HepG2 (cell line): ENCODE data around the gene C20orf204. TPM values are rescaled to one million over a fixed set of nuclear protein-coding genes. Genes with fewer than 3 reads are reported as not detected.

ENCODE experiments used
- BCL6 ChIP-seq: IDR thresholded peaks from 2 replicates; pipeline ENCODE4 v1.6.1; 2016; ENCODE audit warnings: missing genetic modification reagents, missing compliant biosample characterization
- CBFB ChIP-seq: sonication (generic); formaldehyde crosslinking; IDR thresholded peaks from 2 replicates; pipeline ENCODE4 v1.4.0; 2020; ENCODE audit warnings: missing genetic modification reagents
- DPF2 ChIP-seq: sonication (generic); formaldehyde crosslinking; IDR thresholded peaks from 2 replicates; pipeline ENCODE4 v1.4.0; 2020; ENCODE audit warnings: mild to moderate bottlenecking, low read depth, missing genetic modification reagents, borderline replicate concordance
- ELF4 ChIP-seq: sonication (generic); formaldehyde crosslinking; IDR thresholded peaks from 2 replicates; pipeline ENCODE4 v1.5.0; 2020; ENCODE audit warnings: missing genetic modification reagents, mild to moderate bottlenecking, moderate library complexity, borderline replicate concordance
- HHEX ChIP-seq: IDR thresholded peaks from 2 replicates; pipeline ENCODE4 v1.6.1; 2016; ENCODE audit warnings: control low read depth
- KAT8 ChIP-seq: IDR thresholded peaks from 2 replicates; pipeline ENCODE4 v1.6.1; 2016; ENCODE audit warnings: missing genetic modification reagents, missing compliant biosample characterization
- SMAD9 ChIP-seq: sonication (generic); formaldehyde crosslinking; IDR thresholded peaks from 2 replicates; pipeline ENCODE4 v1.5.1; 2020; ENCODE audit warnings: mild to moderate bottlenecking, missing genetic modification reagents
- TRAFD1 ChIP-seq: sonication (generic); formaldehyde crosslinking; IDR thresholded peaks from 2 replicates; pipeline ENCODE4 v1.5.1; 2020; ENCODE audit warnings: missing genetic modification reagents, mild to moderate bottlenecking, borderline replicate concordance
- ZHX2 ChIP-seq, 2 experiments: sonication (generic) in 1 of 2; formaldehyde crosslinking in 1 of 2; IDR thresholded peaks; 2 replicates each; pipeline versions ENCODE4 v1.6.1 to v1.9.0; 2014 to 2022; ENCODE audit warnings: antibody characterized with exemption in 1 of 2, borderline replicate concordance in 1 of 2, inconsistent platforms in 1 of 2, low read depth in 1 of 2, missing genetic modification reagents in 1 of 2
- ZNF12 ChIP-seq: sonication (generic); formaldehyde crosslinking; IDR thresholded peaks from 2 replicates; pipeline ENCODE4 v1.5.0; 2020; ENCODE audit warnings: missing genetic modification reagents
- ZNF234 ChIP-seq: sonication (generic); formaldehyde crosslinking; conservative IDR thresholded peaks from 2 replicates; pipeline ENCODE4 v1.5.1; 2020; ENCODE audit warnings: mild to moderate bottlenecking, missing genetic modification reagents
- ZNF660 ChIP-seq: sonication (generic); formaldehyde crosslinking; IDR thresholded peaks from 2 replicates; pipeline ENCODE4 v1.5.1; 2020; ENCODE audit warnings: mild to moderate bottlenecking, low read depth, missing genetic modification reagents, borderline replicate concordance
- ZNF724P ChIP-seq: sonication (generic); formaldehyde crosslinking; IDR thresholded peaks from 2 replicates; pipeline ENCODE4 v1.8.0; 2022; ENCODE audit warnings: missing genetic modification reagents, borderline replicate concordance
- ZSCAN9 ChIP-seq: IDR thresholded peaks from 2 replicates; pipeline ENCODE4 v1.6.1; 2016; ENCODE audit warnings: borderline replicate concordance
- polyA plus RNA-seq, 8 experiments: library from polyadenylated mRNA; depleted of rRNA in 3 of 8; stranded (reverse) in 7 of 8; unstranded in 1 of 8; fragments of >200 nt; fragmentation: Illumina TruSeq in 4 of 8; extraction: Trizol in 4 of 8; gene quantifications; 2 replicates each; pipeline versions ENCODE4 v1.2.1 to v1.2.3, GENCODE V29; 2011 to 2016; ENCODE audit warnings: low read depth in 4 of 8, missing spikeins in 1 of 8, mixed read lengths in 1 of 8; ENCODE audit not compliant: insufficient read depth in 1 of 8
- total RNA-seq, 5 experiments: library from RNA; depleted of rRNA; stranded (reverse); fragments of >200 nt; fragmentation: Illumina TruSeq; extraction: Trizol; gene quantifications; 2 replicates each; pipeline ENCODE4 v1.2.3, GENCODE V29; 2016; ENCODE audit warnings: low read depth in 1 of 5
- TF ChIP-seq, protein P1 (sequence below): sonication (generic); formaldehyde crosslinking; IDR thresholded peaks from 2 replicates; pipeline ENCODE4 v1.4.0; 2020; ENCODE audit warnings: missing genetic modification reagents
- TF ChIP-seq, protein P2 (sequence below): sonication (generic); formaldehyde crosslinking; IDR thresholded peaks from 2 replicates; pipeline ENCODE4 v1.5.0; 2020; ENCODE audit warnings: mild to moderate bottlenecking, missing genetic modification reagents

The C20orf204 gene
- total and polyA plus RNA-seq, 2 of the 13 experiments (the other 11 are each of a cell fraction or from before 2014, with no cell fraction given): 22.1 to 80.0 TPM

DNA sequence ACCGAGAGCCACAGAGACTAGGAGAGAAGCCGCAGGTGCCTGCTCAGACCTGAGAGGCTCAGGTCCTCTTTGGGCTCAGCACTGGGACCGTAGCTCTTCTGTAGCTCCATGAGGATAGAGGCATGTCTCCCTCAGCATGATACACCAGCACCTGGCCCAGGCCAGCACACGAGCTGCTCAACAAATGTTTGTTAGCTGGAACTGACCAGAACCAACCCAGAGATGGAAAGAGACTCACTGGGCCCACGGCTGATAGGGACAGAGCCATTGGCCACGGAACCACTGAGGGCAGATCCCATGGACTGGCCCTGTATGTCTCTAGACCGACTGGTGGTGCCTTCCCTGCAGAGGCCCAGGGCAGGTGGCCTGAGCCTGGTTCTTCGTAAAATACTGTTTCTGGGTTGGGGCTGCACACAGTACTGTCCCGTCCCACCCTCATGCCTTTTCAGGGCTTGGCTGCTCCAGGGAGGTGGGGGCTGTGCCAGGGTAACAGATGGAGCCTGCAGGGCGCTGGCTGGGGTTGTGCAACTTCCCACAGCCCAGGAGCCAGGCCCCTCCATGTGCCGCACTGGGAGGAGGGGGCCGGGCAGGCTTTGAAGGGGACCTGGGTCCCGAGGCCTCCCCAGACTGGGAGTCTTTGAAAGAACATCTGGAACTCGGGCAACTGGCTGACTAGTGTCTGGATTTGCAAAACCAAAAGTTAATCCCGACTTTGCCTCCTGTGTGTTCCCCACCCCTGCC, 5.2 kb downstream of the C20orf204 start (continued):
- no peak for TF ChIP-seq ZNF234 (CRISPR knock-in tag)
- TF ChIP-seq HHEX: no peak
- TF ChIP-seq ZSCAN9 (CRISPR knock-in tag): no peak
- no peak for TF ChIP-seq TRAFD1 (CRISPR knock-in tag)
- TF ChIP-seq, protein P1, sequence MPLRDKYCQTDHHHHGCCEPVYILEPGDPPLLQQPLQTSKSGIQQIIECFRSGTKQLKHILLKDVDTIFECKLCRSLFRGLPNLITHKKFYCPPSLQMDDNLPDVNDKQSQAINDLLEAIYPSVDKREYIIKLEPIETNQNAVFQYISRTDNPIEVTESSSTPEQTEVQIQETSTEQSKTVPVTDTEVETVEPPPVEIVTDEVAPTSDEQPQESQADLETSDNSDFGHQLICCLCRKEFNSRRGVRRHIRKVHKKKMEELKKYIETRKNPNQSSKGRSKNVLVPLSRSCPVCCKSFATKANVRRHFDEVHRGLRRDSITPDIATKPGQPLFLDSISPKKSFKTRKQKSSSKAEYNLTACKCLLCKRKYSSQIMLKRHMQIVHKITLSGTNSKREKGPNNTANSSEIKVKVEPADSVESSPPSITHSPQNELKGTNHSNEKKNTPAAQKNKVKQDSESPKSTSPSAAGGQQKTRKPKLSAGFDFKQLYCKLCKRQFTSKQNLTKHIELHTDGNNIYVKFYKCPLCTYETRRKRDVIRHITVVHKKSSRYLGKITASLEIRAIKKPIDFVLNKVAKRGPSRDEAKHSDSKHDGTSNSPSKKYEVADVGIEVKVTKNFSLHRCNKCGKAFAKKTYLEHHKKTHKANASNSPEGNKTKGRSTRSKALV (CRISPR knock-in tag): peak; percentile 75
- TF ChIP-seq SMAD9 (CRISPR knock-in tag): 0 out of 2 replicates have a peak, but pooled peaks have one; percentile 3
- TF ChIP-seq CBFB: no peak; the same call in 1 of the 2 replicates
- TF ChIP-seq BCL6 (CRISPR knock-in tag): 0 out of 2 replicates have a peak, but pooled peaks have one; percentile 34
- TF ChIP-seq, protein P2, sequence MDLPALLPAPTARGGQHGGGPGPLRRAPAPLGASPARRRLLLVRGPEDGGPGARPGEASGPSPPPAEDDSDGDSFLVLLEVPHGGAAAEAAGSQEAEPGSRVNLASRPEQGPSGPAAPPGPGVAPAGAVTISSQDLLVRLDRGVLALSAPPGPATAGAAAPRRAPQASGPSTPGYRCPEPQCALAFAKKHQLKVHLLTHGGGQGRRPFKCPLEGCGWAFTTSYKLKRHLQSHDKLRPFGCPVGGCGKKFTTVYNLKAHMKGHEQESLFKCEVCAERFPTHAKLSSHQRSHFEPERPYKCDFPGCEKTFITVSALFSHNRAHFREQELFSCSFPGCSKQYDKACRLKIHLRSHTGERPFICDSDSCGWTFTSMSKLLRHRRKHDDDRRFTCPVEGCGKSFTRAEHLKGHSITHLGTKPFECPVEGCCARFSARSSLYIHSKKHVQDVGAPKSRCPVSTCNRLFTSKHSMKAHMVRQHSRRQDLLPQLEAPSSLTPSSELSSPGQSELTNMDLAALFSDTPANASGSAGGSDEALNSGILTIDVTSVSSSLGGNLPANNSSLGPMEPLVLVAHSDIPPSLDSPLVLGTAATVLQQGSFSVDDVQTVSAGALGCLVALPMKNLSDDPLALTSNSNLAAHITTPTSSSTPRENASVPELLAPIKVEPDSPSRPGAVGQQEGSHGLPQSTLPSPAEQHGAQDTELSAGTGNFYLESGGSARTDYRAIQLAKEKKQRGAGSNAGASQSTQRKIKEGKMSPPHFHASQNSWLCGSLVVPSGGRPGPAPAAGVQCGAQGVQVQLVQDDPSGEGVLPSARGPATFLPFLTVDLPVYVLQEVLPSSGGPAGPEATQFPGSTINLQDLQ (CRISPR knock-in tag): no peak
- no peak for TF ChIP-seq DPF2 (CRISPR knock-in tag)
- no peak for TF ChIP-seq ZNF660 (CRISPR knock-in tag)
- TF ChIP-seq ELF4 (CRISPR knock-in tag): no peak
- peak; percentile 79; the same call in 1 of the 2 replicates for TF ChIP-seq ZNF12
- peak; percentile 96 for TF ChIP-seq ZNF724P (CRISPR knock-in tag)
- peak; percentile 33; the same call in 1 of the 2 replicates for TF ChIP-seq ZHX2 (IDR thresholded peaks at IDR 0.05; ENCODE audit: low read depth)
- no peak for TF ChIP-seq ZHX2 (CRISPR knock-in tag; IDR thresholded peaks at IDR 0.05; ENCODE audit: borderline replicate concordance)
- 0 out of 2 replicates have a peak, but pooled peaks have one; percentile 58 for TF ChIP-seq KAT8 (CRISPR knock-in tag)
